ENCODE measurements around the gene CCNG1. TPM values are rescaled to one million over a fixed set of nuclear protein-coding genes. Genes with fewer than 3 reads are reported as not detected.

CCNG1 gene
- total RNA-seq, 1 donor from 2014 or later, result 202 TPM

GRCh38 chr5:163478126-163478981 is 41.0 kb downstream of the CCNG1 start:
- peaks cover 17% of the 10 kb centered on the region for H3K36me3 Mint-ChIP-seq (ENCODE audit: low read depth)
- H3K27ac Mint-ChIP-seq (ENCODE audit: unreplicated experiment), result no peak overlapping the region
- TF ChIP-seq CTCF (conservative IDR thresholded peaks at IDR 0.05), result no peak
- H3K27me3 Mint-ChIP-seq (ENCODE audit: low read depth), result no peaks in the 10 kb centered on the region
- H3K4me1 Mint-ChIP-seq, result no peaks in the 10 kb centered on the region
- no peaks in the 10 kb centered on the region for H3K9me3 Mint-ChIP-seq
- no peak for DNase-seq (ENCODE audit: low read depth, low spot score)
- H3K4me3 Mint-ChIP-seq, result no peak overlapping the region

- no peaks in the 10 kb centered on the region for H3K27me3 Mint-ChIP-seq (ENCODE audit: low read depth)
- H3K4me3 Mint-ChIP-seq, result no peak overlapping the region
- peaks cover 17% of the 10 kb centered on the region for H3K36me3 Mint-ChIP-seq (ENCODE audit: low read depth)
- H3K9me3 Mint-ChIP-seq, result no peaks in the 10 kb centered on the region
- no peaks in the 10 kb centered on the region for H3K4me1 Mint-ChIP-seq
- no peak for DNase-seq (ENCODE audit: low read depth, low spot score)
- H3K27ac Mint-ChIP-seq (ENCODE audit: unreplicated experiment), result no peak overlapping the region
- no peak for TF ChIP-seq CTCF (conservative IDR thresholded peaks at IDR 0.05)
Observed at GRCh38 chr5:163478982-163479271, 41.5 kb downstream of the CCNG1 start.

- peaks cover 12% of the 10 kb centered on the region for H3K4me1 Mint-ChIP-seq
- peaks cover 12% of the 10 kb centered on the region for H3K9me3 Mint-ChIP-seq
- no peak for TF ChIP-seq CTCF (conservative IDR thresholded peaks at IDR 0.05)
- H3K36me3 Mint-ChIP-seq (ENCODE audit: low read depth), result peaks cover 49% of the 10 kb centered on the region
- H3K27ac Mint-ChIP-seq (ENCODE audit: unreplicated experiment), result peak overlapping the region; percentile 50
- H3K27me3 Mint-ChIP-seq (ENCODE audit: low read depth), result no peaks in the 10 kb centered on the region
- DNase-seq (ENCODE audit: low read depth, low spot score), result no peak
- H3K4me3 Mint-ChIP-seq, result no peak overlapping the region
Observed at GRCh38 chr5:163489055-163489744, 51.8 kb downstream of the CCNG1 start.

GRCh38 chr5:163489745-163490075 is 52.3 kb downstream of the CCNG1 start:
- no peak for TF ChIP-seq CTCF (conservative IDR thresholded peaks at IDR 0.05)
- Mint-ChIP-seq H3K9me3 (peaks cover 12% of the 10 kb centered on the region), H3K27me3 (ENCODE audit: low read depth) (no peaks in the 10 kb centered on the region), H3K4me3 (no peak overlapping the region), H3K4me1 (peaks cover 12% of the 10 kb centered on the region), H3K36me3 (ENCODE audit: low read depth) (peaks cover 45% of the 10 kb centered on the region), H3K27ac (ENCODE audit: unreplicated experiment) (peak overlapping the region; percentile 50)
- no peak for DNase-seq (ENCODE audit: low read depth, low spot score)

Other genes with a start within 250 kb of the CCNG1 start
- gene NUDCD2, start 22.5 kb downstream of the CCNG1 start, total RNA-seq, result 40.7 and 43.7 TPM in 2 replicates
- 38.5 and 44.4 TPM in 2 replicates for gene HMMR, start 23.0 kb downstream of the CCNG1 start, total RNA-seq
- gene MAT2B, start 68.0 kb downstream of the CCNG1 start, total RNA-seq, result 79.1 and 79.7 TPM in 2 replicates